ENCODE results near the gene CNTN5. TPM values are rescaled to one million over a fixed set of nuclear protein-coding genes. Genes with fewer than 3 reads are reported as not detected.

Gene CNTN5
- total and polyA plus RNA-seq, 10 of the 15 experiments (the other 5 are each of a cell fraction or from before 2014, with no cell fraction given): 0.01 TPM; not detected in 9

- FAIRE-seq (no peak), ATAC-seq (no peak), DNase-seq (ENCODE audit: low read depth, low spot score) (no peak)
- RAD21 ChIA-PET (ENCODE audit: unreplicated experiment): interaction anchor here (1.1 kb wide), 1 partner anchor 192 kb away, joined by 3 read pairs; no protein-coding TSS in a partner anchor
- no TSS peak for BruUV-seq (replicated peaks)
- Histone ChIP-seq H3K36me3 (ENCODE audit: control insufficient read depth in 2 of 2, insufficient read depth in 2 of 2, low read length in 1 of 2) (no peaks in the 10 kb centered on the region), H4K20me1 (ENCODE audit: control insufficient read depth, insufficient read depth) (no peaks in the 10 kb centered on the region), H3K27me3 (replicated peaks in 1 of 2; ENCODE audit: control insufficient read depth in 2 of 2, insufficient read depth in 2 of 2, low read length in 1 of 2) (no peaks in the 10 kb centered on the region), H3K9ac (ENCODE audit: control insufficient read depth, insufficient read depth, low read length) (no peak overlapping the region), H2AFZ (ENCODE audit: control insufficient read depth, low read depth, low read length) (no peak overlapping the region), H3K79me2 (ENCODE audit: control insufficient read depth, insufficient read depth, low read length) (no peaks in the 10 kb centered on the region), H3K9me3 (replicated peaks; ENCODE audit: control insufficient read depth, insufficient read depth, low read length) (no peaks in the 10 kb centered on the region), H3K4me3 (no peak overlapping the region), H3K4me1 (ENCODE audit: control insufficient read depth, insufficient read depth, low read length) (no peaks in the 10 kb centered on the region), H3K4me2 (ENCODE audit: control insufficient read depth, insufficient read depth) (no peak overlapping the region), H3K27ac (ENCODE audit: control insufficient read depth, insufficient read depth) (no peak overlapping the region)
- no peak for TF ChIP-seq EED (IDR thresholded peaks at IDR 0.05; ENCODE audit: low read depth)
- no peak for TF ChIP-seq NKRF (conservative IDR thresholded peaks at IDR 0.05)
- TF ChIP-seq ZNF217 (IDR thresholded peaks at IDR 0.05): no peak
- TF ChIP-seq HCFC1 (IDR thresholded peaks at IDR 0.05; ENCODE audit: low read length): no peak
- TF ChIP-seq NR2C1 (IDR thresholded peaks at IDR 0.05): no peak
- TF ChIP-seq HSF1 (IDR thresholded peaks at IDR 0.05; ENCODE audit: low read depth, low read length): no peak
- no peak for TF ChIP-seq SKIL (IDR thresholded peaks at IDR 0.05; ENCODE audit: low read depth, poor library complexity, severe bottlenecking)
- no peak for TF ChIP-seq IRF4 (IDR thresholded peaks at IDR 0.05; ENCODE audit: low read depth, low read length)
- no peak for TF ChIP-seq TCF7 (IDR thresholded peaks at IDR 0.05; ENCODE audit: borderline replicate concordance)
- TF ChIP-seq STAT3 (IDR thresholded peaks at IDR 0.05; ENCODE audit: low read depth, low read length): no peak
- no peak for TF ChIP-seq ZNF687 (IDR thresholded peaks at IDR 0.05)
- no peak for TF ChIP-seq DPF2 (IDR thresholded peaks at IDR 0.05)
- TF ChIP-seq ZNF24 (IDR thresholded peaks at IDR 0.05): no peak
- WGBS (ENCODE audit: insufficient coverage, insufficient replicate concordance, low lambda C conversion rate, missing lambda C conversion rate): 5% methylated on average over 1 of the region's 1 CpG
- intact Hi-C loops (cut with micrococcal nuclease; ENCODE audit: unreplicated experiment) (no loop called here), in situ Hi-C loops (cut with MboI) (no loop called here)
- SMC1A ChIA-PET (ENCODE audit: uncharacterized antibody, unreplicated experiment): interaction anchor here (0.6 kb wide), 1 partner anchor 152 kb away, joined by 3 read pairs; no protein-coding TSS in a partner anchor
- CTCF ChIA-PET: no interaction called here
- POLR2A ChIA-PET: no interaction called here
Observed at GRCh38 chr11:99706848-99707247, 686.1 kb downstream of the CNTN5 start.
